KG1 (cell line): ENCODE measurements around the gene MON1B.

Experiments used
- DNase-seq: peaks from one replicate; lab custom pipeline; 2025; lab: John Stamatoyannopoulos, UW

The MON1B gene

GRCh38 chr16:77246150-77246549, 55.2 kb downstream of the MON1B start:
- DNase-seq = no peak

- DNase-seq = no peak
These were observed 59.4 kb downstream of the MON1B start for GRCh38 chr16:77250400-77250799.
